NCI-H82 (cell line): Measurements from ENCODE around the gene PGM1.

Experiments used
- DNase-seq: peaks from one replicate; lab custom pipeline; 2025; lab: John Stamatoyannopoulos, UW

Gene PGM1

DNA sequence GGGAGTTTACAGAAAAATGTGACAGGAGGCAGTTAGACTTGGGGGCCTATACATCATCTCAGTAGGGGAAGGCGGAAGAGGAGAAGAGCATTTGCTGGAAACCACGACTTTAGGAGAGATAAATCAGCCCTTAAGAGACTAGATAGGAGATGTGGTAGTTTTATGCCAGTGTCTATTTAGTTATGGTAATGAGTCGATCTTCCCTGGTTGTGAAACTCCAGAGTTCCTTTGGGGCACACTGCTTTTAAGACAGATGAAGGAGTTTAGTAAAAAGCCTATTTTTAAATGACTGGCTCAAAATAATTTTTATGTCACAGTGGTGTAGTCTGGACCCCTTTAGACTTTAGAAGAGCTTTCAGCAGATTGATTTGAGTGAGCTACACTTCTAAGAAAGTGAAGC, 7.8 kb downstream of the PGM1 start:
- DNase-seq, result no peak

DNA sequence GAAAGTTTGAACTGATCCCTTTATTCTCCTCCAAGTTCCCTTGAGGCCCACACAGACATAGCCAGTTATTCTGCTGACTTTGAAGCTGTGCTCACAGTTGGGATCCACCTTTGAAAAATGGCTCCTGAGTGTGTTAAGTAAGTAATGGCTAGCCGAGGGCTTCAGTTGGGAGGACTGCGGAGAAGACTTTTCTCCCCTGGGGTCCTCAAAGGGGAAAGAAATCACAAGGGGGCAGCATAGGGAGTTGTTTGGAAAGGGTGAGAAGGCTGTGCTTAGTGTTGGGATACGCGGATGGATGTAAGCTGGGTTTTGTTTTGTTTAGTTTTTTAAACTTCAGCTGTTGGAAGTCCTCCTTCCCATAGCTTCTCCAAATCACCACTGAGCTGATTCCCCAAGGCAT, 8.3 kb downstream of the PGM1 start:
- DNase-seq, result no peak

DNA sequence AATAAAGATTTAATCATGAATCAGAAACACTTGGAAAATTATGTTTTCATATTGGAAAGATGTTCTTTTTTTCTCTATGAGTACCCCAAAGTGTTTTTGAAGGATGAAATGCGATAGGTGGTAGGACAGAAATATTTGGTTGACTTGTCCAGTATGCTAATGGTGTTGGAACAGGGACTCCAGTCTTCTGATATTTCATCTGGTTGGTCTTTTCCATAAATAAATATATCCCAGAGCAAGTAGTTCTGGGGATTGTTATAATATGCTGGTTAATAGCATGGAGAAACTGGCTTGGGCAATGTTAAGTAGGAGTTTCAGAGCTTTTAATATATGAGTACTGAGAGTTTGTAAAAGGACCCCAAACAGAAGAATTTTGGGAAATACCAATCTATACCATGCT, 8.7 kb downstream of the PGM1 start:
- no peak for DNase-seq

DNA sequence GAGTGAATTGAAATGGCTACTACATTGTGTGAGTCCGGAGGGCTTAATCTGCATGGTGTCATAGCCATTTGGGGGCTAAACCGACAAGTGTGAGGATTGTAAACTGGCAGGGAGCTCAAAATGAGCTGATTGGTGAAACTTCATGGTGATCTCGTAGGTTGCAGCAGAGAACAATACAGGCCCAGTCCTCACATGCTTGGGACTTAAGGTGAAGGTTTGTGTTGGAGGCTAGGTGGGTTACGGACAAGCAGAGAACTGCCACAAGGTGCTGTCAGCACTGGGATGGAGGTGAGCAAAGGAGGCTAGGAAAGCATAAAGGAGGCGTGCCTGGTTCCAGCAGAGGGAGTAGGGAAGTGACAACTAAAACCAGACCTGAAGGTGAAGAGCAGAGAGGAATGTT, 9.4 kb downstream of the PGM1 start:
- no peak for DNase-seq

DNA sequence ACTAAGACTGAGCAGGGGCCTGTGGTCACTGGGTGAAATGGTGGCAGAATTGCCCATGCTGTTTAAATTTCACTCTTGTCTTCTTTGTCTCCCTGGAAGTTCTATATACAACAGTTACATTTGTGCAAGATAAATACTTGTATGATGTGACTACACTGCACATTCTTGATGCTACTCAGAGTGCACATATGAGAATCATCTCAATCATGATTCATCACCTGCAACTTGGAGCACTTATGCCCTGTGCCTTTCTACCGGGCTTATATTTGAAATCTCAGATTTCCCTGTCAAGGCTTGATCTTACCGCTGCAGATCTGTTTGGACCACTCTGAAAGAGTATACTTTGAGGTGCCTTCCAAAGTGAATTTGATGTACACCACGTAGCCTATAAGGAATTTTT, 10.6 kb downstream of the PGM1 start:
- no peak for DNase-seq

DNA sequence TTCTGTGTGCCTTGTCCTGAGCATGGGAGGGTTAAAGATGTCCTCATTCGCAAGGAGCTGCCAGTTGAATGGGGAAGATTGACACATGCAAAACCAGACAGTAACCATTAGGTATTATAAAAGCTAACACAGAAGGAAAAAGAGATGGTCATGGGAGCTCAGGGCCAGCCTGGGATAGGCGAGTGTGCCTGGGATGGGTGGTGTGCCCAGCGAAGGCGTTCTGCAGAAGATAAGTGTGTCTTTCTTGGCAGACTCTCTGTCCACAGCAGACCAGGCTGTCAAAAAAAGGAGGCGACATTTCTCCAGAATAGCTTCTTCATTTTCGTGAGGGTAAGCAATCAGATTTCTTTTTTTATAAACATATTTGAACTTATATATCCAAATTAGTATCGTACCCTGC, 14.1 kb downstream of the PGM1 start:
- no peak for DNase-seq

DNA sequence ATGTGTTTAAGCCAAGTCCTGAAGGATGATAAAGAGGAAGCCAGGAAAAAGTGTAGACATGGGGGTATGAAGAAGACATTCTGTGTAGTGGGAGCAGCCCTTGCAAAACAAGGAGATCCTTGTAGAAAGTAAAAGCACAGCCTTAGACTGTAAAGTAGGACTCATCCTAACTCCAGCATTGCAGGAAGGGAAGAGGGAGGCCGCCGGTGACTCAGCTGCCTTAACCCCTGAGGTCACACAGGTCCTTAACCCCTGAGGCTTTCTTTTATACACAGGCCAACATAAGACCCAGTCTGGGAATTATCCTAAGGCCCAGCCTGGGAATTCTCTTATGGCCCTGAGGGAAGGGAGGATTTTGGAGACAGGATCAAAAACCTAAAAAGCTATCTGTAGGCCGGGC, 18.0 kb downstream of the PGM1 start:
- no peak for DNase-seq

DNA sequence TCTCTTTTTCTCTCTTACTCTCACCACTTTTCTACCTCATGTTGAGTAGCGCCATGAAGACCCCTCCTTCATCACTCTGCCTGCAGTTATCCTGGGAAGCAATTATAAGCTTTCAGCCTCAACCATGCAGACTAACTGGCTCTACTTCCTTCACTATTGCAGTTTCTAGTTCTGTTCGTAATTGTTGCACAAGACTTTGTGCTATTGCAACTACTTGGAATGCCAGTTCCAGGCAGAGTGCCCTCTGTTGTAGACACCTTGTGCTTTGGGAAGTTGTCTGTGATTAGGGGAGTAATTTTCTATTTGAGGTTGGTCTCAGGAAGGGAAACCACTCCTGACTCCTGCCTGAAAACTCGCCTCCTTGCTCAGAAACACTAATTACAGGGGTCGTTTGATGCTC, 19.4 kb downstream of the PGM1 start:
- no peak for DNase-seq

DNA sequence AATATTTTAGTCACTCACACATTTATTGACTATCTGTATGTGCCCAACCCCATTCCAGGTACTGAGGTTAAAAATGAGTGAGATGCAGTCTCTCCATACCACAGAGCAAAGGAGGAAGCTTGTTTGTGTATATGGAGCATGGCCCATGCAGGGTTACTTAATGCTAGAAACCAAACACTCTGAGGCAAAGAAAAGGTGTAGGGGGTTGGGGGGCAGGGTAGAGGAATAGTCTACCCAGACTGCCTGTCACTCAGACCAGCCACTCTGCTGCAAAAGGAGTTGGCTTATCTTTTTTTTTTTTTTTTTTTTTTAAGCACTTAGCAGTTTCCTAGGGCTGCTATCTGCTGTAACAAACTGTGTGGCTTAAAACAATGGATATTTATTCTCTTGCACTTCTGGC, 19.8 kb downstream of the PGM1 start:
- DNase-seq, result no peak

DNA sequence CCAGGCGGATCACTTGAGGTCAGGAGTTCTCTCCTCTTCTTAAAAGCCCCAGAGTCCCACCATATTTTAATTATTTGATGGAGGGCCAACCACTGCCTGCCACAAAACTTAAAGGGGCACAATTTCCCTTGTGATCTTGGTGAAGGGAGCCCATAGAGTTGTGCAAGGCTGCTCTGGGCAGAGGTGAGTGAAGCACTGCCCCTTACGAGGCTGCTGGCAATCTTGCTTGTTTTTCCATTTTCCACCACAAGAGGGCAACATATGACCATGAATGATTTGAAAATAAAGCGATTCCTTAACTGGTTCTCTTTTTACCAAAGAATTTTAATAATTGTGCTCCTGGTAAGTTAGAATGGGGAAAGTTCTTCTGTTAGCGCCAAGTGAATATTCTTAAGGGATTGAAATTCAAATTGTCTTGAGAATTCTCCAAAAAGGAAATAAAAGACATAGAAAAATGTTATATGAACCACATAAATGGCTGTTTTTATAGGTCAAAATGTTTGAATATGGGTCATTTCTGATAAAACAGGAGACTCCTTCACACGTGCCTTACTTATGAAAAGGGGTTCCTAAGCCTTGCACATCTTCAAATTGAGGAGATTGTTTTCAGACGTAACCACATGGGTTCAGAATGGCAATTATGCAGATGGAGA, 22.7 kb downstream of the PGM1 start:
- peak; percentile 87 for DNase-seq

DNA sequence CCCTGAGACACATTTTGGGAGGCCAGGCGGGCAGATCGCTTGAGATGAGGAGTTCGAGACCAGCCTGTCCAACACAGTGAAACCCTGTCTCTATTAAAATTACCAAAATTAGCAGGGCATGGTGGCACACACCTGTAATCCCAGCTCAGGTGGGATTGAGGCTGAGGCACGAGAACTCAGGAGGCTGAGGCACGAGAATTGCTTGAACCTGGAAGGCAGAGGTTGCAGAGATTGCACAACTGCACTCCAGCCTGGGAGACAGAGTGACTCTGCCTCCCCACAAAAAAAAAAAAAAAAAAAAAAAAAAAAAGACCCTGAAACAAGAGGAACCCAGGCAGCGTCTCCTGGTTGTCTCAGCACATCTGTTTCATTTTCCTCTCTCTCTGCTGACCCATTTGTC, 24.2 kb downstream of the PGM1 start:
- no peak for DNase-seq

DNA sequence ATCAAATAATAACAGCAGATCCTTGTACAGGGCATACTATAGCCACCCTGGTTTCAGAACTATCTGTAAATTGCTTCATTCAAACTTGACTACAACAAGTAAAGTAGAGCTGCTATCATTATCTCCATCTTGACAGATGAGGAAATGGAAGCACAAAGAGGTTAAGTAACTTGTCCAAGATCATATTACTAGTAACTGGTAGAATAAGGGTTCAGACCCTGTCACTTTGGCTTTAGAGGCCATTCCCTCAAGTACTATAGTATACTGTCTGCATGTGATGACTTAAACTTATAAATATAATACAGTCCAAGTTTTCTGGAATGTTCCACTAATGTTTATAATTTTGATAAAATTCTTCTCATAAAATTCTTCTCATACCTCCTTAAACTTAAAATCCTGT, 24.8 kb downstream of the PGM1 start:
- no peak for DNase-seq

DNA sequence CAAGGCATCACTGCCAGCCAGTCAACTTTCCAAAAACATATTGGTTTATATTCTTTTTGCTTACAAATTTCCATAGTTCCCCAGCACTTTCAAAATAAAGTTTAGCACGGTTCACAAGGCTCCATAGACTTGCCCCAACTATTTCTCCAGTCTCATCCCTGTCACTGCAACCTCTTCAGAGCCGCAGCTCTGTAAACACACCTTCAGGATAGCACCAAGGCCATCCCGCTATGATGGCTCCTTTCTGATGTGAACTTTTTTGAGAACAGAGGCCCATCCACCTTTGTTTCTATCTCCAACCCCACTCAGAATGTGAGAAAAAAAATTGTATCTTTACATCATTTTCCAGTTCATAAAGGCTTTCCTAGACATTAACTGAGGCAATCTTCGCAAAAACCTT, 26.3 kb downstream of the PGM1 start:
- DNase-seq, result no peak

DNA sequence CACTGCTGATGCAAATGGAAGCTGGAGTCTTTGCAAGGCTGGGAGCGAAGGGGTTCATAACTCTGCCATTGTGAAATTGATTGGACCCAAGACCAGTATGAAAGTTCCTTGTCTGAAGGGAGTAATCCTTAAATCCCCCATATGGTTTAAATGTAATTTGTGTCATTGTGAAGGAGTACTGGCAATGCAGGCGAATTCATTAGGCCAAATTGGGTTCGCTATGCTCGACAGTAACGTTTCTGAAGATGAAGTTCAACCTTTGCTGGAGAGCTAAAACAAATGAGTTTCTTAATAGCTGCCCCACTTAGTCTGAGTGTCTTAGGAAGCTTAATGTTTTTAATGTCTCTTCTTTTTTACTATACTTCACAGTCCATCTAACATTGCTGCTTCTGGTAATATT, 27.5 kb downstream of the PGM1 start:
- DNase-seq, result peak; percentile 76

DNA sequence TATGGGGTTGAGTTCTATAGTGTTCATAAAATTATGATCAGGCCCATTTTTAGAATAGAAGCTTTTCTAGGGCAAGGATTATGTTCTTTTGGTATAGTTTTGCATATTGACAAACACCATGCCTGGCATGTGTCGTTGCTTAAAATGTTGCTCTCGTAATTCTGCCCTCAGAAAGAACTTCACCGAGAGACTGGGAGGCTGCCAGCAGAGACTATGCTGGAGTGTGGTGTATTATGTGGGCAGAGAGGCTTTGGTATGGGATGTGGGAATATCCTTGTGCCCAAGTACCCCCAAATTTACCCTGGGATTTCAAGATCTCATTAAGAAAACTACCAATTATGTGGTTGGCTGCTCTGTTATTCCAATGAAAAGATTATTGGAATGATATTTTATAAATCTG, 27.9 kb downstream of the PGM1 start:
- no peak for DNase-seq

DNA sequence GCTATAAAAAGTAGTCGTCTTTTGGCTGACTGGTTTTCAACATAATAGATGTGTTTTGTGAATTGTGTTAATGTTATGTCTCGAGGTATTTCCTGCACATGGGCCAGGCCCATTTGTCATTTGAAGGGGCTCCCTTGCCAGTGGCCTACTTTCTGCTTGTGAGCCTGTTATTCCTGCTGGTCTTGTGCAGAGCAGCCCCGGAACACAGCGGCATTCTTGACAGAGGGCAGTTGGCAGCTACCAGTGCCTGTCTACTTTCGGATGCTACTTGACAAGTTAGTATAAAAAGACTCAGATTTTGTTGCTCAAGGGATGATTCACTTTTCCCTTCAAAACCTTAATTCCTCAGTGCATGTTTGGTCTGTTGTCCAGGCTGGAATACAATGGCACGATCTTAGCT, 28.5 kb downstream of the PGM1 start:
- DNase-seq, result no peak

DNA sequence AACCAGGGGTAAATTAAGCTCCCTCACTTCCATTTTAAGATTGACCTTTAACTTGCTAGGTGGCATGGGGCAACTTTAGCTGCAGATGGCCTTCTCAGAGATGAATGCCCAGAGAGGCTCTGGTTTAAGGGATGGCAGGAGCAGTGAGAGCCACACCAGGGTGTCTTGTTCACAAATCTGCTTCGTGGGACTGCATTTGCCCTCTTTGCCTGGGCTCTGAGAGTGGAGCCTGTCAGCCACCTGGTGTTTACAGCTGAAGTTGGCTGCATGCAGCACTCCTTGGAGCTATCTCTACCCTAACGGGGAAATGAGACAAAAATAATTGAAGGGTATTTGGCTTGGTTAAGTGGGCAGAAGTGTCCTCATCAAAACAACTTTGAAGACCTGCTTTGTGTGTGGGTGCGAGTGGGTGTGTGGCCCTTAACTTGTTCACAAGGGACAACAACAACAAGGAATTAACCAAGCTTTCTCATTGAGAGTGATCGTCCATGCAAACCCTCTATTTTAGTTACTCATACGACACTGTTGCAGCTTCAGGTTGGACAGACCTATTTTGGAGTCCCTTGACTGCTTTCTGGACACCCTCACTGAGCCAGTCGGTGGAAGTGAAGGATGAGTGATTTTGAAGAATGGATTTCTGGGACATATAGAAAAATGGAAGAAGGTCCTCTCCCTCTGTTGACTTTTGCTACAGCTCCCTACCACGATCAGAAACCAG, 29.8 kb downstream of the PGM1 start:
- DNase-seq, result peak; percentile 16

DNA sequence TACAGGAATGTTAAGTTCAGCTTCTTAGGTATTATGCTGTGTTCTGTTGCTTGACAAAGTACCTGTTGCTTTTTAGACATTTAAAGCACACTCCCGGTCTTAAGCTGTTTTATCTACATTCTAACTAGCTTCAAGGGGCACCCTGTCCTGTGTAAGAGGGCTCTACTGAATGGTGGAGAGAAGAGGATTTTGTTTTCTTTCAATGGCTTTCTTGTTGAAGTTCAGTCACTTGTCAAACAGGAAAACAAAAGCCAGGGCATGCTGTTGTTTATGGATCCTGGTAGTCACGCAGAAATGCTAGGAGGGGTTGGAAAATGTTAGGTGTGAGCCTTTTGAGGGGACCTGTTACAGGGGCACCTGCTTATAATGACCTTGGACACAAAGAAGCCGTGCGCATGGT, 30.7 kb downstream of the PGM1 start:
- DNase-seq, result no peak

DNA sequence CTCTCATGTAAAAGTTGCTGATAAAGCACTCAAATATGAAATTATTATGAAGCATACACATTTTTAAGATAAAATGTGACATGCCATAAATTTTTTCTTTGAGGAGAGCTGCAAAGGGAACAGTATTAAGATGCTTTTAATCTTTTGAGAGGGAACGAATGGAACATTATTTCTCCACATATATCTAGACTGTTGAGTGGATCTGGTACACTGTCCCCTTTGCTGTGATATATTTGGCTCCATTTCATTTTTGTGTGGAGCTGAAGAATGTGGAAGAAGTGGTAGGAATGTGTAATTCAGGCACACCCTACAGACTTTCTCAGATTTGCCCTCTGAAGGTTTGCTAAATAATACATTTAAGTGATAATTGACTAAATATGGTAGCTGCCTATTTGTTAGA, 31.7 kb downstream of the PGM1 start:
- no peak for DNase-seq

DNA sequence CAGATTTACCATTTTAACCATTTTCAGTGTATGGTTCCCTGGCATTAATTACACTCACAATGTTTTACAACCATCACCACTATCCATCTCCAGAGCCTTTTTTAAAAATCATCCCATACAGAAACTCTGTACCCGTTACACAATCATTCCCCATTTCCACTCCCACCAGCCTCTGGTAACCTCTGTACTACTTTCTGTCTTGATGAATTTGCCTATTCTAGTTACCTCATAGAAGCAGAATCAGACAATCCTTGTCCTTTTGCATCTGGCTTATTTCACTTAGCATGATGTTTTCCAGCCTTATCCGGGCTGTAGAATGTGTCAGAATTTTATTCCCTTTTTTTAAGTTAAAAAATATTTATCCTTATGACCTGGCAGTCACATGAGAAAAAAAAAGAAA, 33.0 kb downstream of the PGM1 start:
- no peak for DNase-seq

DNA sequence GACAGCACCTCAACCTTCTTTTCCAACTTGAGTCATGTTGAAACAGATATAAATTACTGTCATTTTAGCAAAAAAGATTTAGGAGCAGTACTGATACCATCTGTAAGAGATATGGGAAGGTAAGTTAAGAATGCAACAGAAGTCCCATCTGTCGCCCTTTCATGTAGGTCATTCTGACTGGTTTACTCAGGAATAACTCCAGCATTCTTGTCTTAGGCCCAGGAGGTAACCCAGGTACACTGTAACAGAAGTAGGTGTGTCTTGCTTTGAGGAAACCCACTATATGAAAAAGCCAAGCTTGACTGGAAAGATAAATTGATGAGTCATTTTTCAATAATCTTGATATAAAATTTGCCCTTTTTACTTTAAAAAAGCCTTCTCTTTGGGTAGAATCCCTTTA, 35.4 kb downstream of the PGM1 start:
- no peak for DNase-seq

DNA sequence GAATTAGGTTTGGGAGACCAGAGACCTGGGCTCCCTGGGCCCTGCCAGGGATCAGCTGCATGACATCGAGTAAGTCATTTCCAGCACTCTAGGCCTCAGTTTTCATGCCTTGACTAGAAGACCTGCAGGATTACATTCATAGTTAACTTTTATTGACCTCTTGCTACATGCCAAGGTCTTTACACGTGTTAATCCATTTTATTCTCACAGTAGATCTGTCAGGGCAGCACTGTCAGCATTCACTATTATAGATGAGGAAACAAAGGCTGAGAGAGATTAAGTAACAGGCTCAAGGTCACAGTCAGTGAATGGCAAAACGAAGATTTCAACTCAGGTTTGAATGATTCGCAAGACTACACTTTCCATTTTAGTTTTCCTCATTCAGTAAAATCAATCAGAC, 37.0 kb downstream of the PGM1 start:
- DNase-seq, result peak; percentile 7

DNA sequence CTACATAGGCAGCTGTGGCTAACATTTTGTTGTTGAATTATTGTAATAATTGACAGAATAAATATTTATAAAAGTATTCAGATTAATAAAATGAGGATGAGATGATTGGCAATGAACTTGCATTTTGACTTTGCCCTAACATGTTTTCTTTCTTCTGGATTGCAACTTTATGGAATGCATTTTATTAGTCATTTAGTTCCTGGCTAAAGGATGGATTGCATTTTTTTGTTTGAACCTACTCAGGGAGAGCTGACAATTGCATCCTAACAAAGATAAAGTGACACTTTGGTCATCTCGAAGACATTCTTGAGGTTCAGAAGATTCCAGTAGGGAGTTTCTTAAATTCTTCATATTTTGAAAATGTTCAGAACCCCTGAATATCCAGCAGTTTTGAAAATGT, 37.5 kb downstream of the PGM1 start:
- DNase-seq, result no peak

DNA sequence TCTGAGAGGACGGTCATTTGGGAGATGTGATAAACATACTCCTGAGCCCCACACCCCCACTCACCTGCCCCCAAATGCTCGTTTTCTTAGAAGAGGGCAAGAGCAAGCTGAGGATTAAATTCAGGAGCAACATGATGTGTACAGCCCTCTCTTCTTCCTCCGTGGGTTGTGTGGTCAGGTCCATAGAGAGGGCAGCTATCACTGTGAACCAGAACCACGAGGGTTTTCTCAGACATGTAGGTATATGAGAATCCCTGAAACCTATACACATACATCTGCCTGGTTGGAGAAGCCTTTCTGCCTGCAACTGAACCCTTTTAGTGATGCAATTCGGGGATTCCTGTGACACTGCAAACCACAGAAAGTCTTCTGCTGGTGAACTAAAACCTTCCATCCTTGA, 38.9 kb downstream of the PGM1 start:
- DNase-seq, result no peak
